Esophagus squamous epithelium (tissue), 5 donors: ENCODE measurements around the gene DUSP9. TPM values are rescaled to one million over a fixed set of nuclear protein-coding genes. Genes with fewer than 3 reads are reported as not detected.

Experiments
- DNase-seq: peaks from one replicate; lab custom pipeline; 2025; lab: John Stamatoyannopoulos, UW
- H3K27ac ChIP-seq, 4 donors: fragments of 200-600 bp; sonication (generic); one replicate each; pipeline ENCODE4 v1.5.1; 2016 to 2019; ENCODE audit warnings: mild to moderate bottlenecking in 1 of 4
- H3K27me3 ChIP-seq, 4 donors: fragments of 200-600 bp; sonication (generic); 1 replicate in 3 of 4; 2 replicates in 1 of 4; pipeline versions ENCODE4 v1.5.1 to v1.6.0; 2017 to 2021; ENCODE audit warnings: antibody characterized with exemption in 1 of 4
- H3K36me3 ChIP-seq, 3 donors: fragments of 200-600 bp; sonication (generic); one replicate each; pipeline ENCODE4 v1.5.1; 2016 to 2019
- H3K4me1 ChIP-seq, 3 donors: fragments of 200-600 bp; sonication (generic); one replicate each; pipeline ENCODE4 v1.5.1; 2017 to 2019
- H3K4me3 ChIP-seq, 4 donors: fragments of 200-600 bp; sonication (generic); 1 replicate in 3 of 4; 2 replicates in 1 of 4; pipeline ENCODE4 v1.5.1; 2016 to 2019; ENCODE audit warnings: mild to moderate bottlenecking in 2 of 4, moderate library complexity in 1 of 4
- H3K9me3 ChIP-seq, 3 donors: fragments of 200-600 bp; sonication (generic); one replicate each; pipeline ENCODE4 v1.5.1; 2016 to 2019
- POLR2A ChIP-seq, 4 donors: fragments of 450-650 bp; IDR thresholded peaks; one replicate each; pipeline ENCODE4 v1.6.1; 2017; ENCODE audit warnings: antibody characterized with exemption in 4 of 4, mild to moderate bottlenecking in 4 of 4, moderate library complexity in 3 of 4
- WGBS, 2 donors: methylation state at CpG; one replicate each; pipeline ENCODE4 v1.1.5; 2018; 5-methylcytosine and 5-hydroxymethylcytosine counted together
- intact Hi-C: fragments of 100-400 bp; cut with DNase I; formaldehyde crosslinking; loops from one replicate; pipeline ENCODE4 v1.15.0; 2022
- total RNA-seq, 4 donors: library from RNA; depleted of rRNA; stranded (reverse); fragments of >200 nt; gene quantifications; one replicate each; pipeline ENCODE4 v1.1.0, GENCODE V29; 2016
- TF ChIP-seq, protein P1 (sequence below), 6 experiments: fragments of 450-650 bp in 4 of 6; fragments of 200-600 bp in 2 of 6; sonication (generic) in 2 of 6; IDR thresholded peaks; one replicate each; pipeline ENCODE4 v1.5.1; 2016 to 2019; ENCODE audit warnings: antibody characterized with exemption in 6 of 6, mild to moderate bottlenecking in 4 of 6, moderate library complexity in 4 of 6
- donor health status: DM: yes; HTN: yes; CAD: no.

Gene DUSP9
- total RNA-seq, 4 donors from 2014 or later, result 0.38 to 4.0 (median 1.3) TPM

GRCh38 chrX:153686711-153687110, 39.7 kb downstream of the DUSP9 start:
- intact Hi-C loops, result no loop called here
- H3K27me3 ChIP-seq, result no peaks in the 10 kb centered on the region
- no peaks in the 10 kb centered on the region for H3K9me3 ChIP-seq
- peak overlapping the region; percentile 9 to 71 (median 61) for H3K27ac ChIP-seq
- DNase-seq, result no peak
- no CpG with 5 or more reads among the region's 9 CpGs for WGBS, 2 donors
- peaks cover 0 to 42% (median 8%) of the 10 kb centered on the region in 3 donors for H3K4me1 ChIP-seq
- no peaks in the 10 kb centered on the region for H3K36me3 ChIP-seq
- TF ChIP-seq, protein P1, sequence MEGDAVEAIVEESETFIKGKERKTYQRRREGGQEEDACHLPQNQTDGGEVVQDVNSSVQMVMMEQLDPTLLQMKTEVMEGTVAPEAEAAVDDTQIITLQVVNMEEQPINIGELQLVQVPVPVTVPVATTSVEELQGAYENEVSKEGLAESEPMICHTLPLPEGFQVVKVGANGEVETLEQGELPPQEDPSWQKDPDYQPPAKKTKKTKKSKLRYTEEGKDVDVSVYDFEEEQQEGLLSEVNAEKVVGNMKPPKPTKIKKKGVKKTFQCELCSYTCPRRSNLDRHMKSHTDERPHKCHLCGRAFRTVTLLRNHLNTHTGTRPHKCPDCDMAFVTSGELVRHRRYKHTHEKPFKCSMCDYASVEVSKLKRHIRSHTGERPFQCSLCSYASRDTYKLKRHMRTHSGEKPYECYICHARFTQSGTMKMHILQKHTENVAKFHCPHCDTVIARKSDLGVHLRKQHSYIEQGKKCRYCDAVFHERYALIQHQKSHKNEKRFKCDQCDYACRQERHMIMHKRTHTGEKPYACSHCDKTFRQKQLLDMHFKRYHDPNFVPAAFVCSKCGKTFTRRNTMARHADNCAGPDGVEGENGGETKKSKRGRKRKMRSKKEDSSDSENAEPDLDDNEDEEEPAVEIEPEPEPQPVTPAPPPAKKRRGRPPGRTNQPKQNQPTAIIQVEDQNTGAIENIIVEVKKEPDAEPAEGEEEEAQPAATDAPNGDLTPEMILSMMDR (IDR thresholded peaks at IDR 0.05), result no peak
- no peak for TF ChIP-seq POLR2A (IDR thresholded peaks at IDR 0.05)
- H3K4me3 ChIP-seq, result peak overlapping the region in 1 of 4 donors; percentile 64

DNA sequence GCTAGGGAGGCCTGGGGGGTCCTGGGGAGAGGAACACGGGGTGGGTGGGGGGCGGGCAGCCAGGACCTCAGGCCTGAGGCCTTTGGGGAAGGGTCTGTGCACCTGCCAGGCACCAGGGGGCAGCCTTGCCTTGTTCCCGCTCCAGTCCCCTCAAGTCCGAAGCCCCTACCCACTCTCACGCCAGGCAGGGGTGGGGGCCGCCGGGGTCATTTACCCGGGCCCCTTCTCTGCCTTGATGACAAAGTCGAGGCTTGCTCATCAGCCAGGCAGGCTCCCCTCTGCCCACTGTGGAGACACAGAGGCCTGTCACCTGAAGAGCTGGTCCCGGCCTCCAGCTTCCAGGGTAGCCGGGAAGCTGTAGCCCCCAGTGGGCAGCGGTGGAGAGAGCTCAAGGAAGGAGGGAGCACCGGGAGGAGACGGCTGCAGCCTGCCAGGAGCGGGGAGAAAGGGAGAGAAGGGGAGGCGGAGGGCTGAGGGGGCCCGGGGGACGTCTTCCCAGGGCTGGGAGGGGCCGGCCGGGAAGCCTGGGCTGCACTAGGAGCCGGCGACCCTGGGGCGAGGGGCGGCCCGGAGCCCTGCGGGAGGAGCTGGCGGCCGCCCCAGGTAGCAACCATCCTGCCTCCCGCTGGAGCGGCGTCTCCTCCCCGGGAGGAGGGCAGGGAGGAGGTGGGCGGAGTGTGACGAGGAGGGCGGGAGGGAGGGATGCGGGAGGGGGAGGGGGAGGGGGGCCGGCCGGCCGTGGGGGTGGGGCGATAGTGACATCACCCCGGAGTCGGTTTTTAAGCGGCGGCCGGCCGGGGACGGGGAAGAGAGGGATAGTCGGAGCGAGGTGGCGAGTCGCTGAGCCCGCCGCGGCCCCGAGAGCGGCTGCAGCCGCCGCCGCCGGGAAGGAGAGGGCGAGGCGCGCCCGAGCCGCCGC, 40.4 kb downstream of the DUSP9 start, which contains the start of gene SLC6A8:
Gene SLC6A8 (plus strand): TSS at position 806 of the 919 bp plus-strand sequence. CDS start 649 bp downstream, outside the sequence.
- Histone ChIP-seq H3K4me1 (peaks cover 0 to 45% (median 8%) of the 10 kb centered on the region in 3 donors), H3K27ac (peak within 1 kb of the TSS; percentile 71 to 82 (median 77)), H3K27me3 (no peaks in the 10 kb centered on the region), H3K36me3 (no peaks in the 10 kb centered on the region), H3K4me3 (peak within 1 kb of the TSS; percentile 37 to 66 (median 50)), H3K9me3 (no peaks in the 10 kb centered on the region)
- TF ChIP-seq, protein P1 (IDR thresholded peaks at IDR 0.05), result peak in 2 of 6 experiments; percentile 7 to 10
- TF ChIP-seq POLR2A (IDR thresholded peaks at IDR 0.05), result peak in 2 of 4 donors; percentile 43 to 48
- intact Hi-C loops, result no loop called here
- DNase-seq, result no peak
- 10% methylated on average over 4 of the region's 66 CpGs; no CpG with 5 or more reads in 1 of the 2 donors for whole genome bisulfite sequencing, 2 donors

DNA sequence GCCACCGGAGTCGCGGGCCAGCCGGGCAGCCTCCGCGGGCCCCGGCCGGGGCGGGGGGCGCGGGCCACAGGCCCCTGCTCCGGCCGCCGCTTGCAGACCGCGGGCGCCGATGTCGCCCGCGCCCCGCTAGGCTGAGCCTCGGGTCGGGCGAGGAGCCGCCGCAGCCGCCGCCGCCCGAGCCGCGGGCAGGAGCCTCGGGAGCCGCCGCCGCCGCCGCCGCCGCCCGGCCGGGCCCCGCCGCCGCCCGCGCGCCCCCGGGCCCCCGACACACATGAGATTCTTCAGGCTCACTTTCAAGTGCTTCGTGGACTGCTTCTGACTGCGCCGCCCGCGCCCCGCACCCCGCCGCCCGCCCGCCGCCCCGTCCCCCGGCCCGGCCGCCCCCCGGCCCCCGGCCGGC, 41.1 kb downstream of the DUSP9 start:
- DNase-seq, result no peak
- TF ChIP-seq POLR2A (IDR thresholded peaks at IDR 0.05), result no peak
- TF ChIP-seq, protein P1 (IDR thresholded peaks at IDR 0.05), result no peak
- Histone ChIP-seq H3K27ac (peak overlapping the region in 3 of 4 donors; percentile 56 to 82 (median 66)), H3K9me3 (no peaks in the 10 kb centered on the region), H3K4me3 (peak overlapping the region in 2 of 4 donors; percentile 57 to 66), H3K4me1 (peaks cover 2 to 52% (median 8%) of the 10 kb centered on the region in 3 donors), H3K27me3 (no peaks in the 10 kb centered on the region), H3K36me3 (no peaks in the 10 kb centered on the region)
- intact Hi-C loops, result no loop called here
- no CpG with 5 or more reads among the region's 69 CpGs for WGBS, 2 donors

DNA sequence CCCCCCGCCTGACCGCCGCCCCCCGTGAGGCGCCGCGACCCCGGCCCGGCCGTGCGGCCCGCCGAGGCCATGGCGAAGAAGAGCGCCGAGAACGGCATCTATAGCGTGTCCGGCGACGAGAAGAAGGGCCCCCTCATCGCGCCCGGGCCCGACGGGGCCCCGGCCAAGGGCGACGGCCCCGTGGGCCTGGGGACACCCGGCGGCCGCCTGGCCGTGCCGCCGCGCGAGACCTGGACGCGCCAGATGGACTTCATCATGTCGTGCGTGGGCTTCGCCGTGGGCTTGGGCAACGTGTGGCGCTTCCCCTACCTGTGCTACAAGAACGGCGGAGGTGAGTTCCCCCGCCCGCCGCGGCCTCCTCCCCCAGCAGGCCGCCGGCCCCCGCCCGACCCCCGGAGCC, 41.5 kb downstream of the DUSP9 start:
- no CpG with 5 or more reads among the region's 57 CpGs for WGBS, 2 donors
- H3K27me3 ChIP-seq, result no peaks in the 10 kb centered on the region
- peak overlapping the region in 3 of 4 donors; percentile 75 to 82 (median 79) for H3K27ac ChIP-seq
- peak overlapping the region; percentile 37 to 66 (median 50) for H3K4me3 ChIP-seq
- DNase-seq, result no peak
- intact Hi-C loops, result no loop called here
- peaks cover 5 to 56% (median 8%) of the 10 kb centered on the region in 3 donors for H3K4me1 ChIP-seq
- H3K9me3 ChIP-seq, result no peaks in the 10 kb centered on the region
- H3K36me3 ChIP-seq, result no peaks in the 10 kb centered on the region
- TF ChIP-seq POLR2A (IDR thresholded peaks at IDR 0.05), result no peak
- TF ChIP-seq, protein P1 (IDR thresholded peaks at IDR 0.05), result no peak
